ENCODE results near the gene USP22.

DNA sequence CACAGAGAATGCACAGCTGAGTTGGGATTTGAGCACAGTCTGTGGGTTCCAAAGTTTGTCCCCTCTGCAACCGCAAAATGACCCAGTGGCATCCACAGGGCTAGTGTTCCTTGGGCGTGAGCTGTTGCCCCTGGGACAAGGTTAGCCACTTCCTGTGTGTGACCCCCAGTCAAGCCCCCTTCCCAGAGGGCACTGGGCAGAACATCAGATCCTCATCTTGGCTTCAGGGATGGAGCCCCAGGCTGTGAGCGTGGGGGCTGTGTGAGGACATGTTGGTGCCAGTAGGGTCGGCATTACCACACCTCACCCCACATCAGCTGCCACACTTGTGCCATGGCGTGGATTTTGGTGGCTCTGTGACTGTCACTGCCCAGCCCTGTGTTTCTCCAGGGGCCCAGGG, 55.3 kb downstream of the USP22 start:
- no peak for TF ChIP-seq POLR2A (IDR thresholded peaks at IDR 0.05; ENCODE audit: low read depth, low read length)
- no peak for TF ChIP-seq TAF1 (IDR thresholded peaks at IDR 0.05; ENCODE audit: borderline replicate concordance, low read depth, low read length)
- TF ChIP-seq POLR2AphosphoS5 (IDR thresholded peaks at IDR 0.05; ENCODE audit: low read depth, low read length) = no peak

All from GM12892 (cell line).